Fibroblast of pulmonary artery (primary cell): Measurements from ENCODE around the gene DHPS.

Experiments used
- DNase-seq: peaks from one replicate; pipeline ENCODE4 v3.0.0-alpha.2; 2010; ENCODE audit warnings: low read depth
- H3K4me3 ChIP-seq: replicated peaks from 2 replicates; pipeline ENCODE4 v1.5.1; 2011; ENCODE audit warnings: low read depth, mild to moderate bottlenecking, control low read depth, low read length, moderate library complexity
- TF ChIP-seq, protein P1 (sequence below): IDR thresholded peaks from 2 replicates; pipeline ENCODE4 v1.5.1; 2011; ENCODE audit warnings: mild to moderate bottlenecking, control low read depth, low read length, inconsistent platforms; ENCODE audit errors: missing control alignments

The DHPS gene

DNA sequence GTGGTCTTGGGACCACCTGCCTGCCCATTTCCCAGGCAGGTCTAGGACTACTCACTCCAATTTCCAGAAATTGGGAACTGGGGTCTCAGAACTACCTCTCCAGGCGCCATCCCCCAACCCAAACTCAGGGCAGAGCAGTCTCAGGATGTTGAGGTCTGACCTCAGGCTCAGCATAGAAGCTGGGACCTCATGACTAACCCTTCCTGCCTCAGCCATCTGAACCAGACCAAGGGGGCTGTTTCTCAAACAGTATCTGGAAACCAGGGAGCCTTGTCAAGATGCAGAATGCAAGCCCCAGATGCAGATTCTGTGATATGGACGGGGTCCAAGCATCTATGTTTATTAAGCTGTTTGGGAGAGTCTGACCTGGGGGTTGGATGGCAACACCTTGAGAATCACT, 13.4 kb upstream of the DHPS start:
- TF ChIP-seq, protein P1, sequence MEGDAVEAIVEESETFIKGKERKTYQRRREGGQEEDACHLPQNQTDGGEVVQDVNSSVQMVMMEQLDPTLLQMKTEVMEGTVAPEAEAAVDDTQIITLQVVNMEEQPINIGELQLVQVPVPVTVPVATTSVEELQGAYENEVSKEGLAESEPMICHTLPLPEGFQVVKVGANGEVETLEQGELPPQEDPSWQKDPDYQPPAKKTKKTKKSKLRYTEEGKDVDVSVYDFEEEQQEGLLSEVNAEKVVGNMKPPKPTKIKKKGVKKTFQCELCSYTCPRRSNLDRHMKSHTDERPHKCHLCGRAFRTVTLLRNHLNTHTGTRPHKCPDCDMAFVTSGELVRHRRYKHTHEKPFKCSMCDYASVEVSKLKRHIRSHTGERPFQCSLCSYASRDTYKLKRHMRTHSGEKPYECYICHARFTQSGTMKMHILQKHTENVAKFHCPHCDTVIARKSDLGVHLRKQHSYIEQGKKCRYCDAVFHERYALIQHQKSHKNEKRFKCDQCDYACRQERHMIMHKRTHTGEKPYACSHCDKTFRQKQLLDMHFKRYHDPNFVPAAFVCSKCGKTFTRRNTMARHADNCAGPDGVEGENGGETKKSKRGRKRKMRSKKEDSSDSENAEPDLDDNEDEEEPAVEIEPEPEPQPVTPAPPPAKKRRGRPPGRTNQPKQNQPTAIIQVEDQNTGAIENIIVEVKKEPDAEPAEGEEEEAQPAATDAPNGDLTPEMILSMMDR, result no peak
- H3K4me3 ChIP-seq, result no peak overlapping the region
- no peak for DNase-seq

DNA sequence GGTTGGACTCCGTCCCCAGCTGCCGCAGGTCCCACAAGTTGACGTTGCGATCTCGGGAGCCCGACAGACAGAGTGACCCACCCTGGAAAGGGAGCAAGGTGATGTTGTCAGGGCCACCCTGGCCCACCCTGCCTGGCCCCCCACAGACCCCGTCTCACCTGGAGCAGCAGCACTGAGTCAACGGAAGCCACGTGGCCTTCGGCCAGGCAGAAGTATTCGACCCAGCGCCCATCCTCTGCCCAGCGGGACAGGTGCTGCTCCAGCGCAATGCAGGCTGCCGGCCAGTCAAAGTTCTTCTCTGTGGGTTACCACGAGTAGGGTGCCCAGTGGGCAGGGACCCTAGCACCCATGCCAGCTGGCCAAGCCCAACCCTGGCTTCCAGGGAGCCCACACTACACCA, 13.0 kb upstream of the DHPS start:
- H3K4me3 ChIP-seq, result no peak overlapping the region
- TF ChIP-seq, protein P1, result no peak
- DNase-seq, result no peak

DNA sequence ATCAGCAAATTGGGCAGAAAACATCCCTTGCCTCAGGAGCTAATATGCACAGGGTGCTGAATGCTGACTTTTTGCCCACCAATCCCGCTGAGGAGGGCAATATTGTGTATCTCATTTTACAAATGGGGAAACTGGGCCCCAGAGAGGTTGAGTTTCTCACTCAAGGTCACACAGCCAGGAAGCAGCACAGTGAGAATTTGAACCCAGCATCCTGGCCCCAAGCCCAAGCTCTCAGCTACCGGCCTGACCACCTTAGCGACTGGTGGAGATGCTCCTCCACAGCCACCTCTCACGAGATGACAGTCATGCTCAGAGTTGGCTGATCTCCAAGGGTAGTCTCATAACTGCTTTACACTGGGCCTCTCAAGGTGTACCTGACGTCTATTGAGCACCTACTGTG, 11.3 kb upstream of the DHPS start:
- TF ChIP-seq, protein P1, result no peak
- DNase-seq, result no peak
- H3K4me3 ChIP-seq, result no peak overlapping the region

DNA sequence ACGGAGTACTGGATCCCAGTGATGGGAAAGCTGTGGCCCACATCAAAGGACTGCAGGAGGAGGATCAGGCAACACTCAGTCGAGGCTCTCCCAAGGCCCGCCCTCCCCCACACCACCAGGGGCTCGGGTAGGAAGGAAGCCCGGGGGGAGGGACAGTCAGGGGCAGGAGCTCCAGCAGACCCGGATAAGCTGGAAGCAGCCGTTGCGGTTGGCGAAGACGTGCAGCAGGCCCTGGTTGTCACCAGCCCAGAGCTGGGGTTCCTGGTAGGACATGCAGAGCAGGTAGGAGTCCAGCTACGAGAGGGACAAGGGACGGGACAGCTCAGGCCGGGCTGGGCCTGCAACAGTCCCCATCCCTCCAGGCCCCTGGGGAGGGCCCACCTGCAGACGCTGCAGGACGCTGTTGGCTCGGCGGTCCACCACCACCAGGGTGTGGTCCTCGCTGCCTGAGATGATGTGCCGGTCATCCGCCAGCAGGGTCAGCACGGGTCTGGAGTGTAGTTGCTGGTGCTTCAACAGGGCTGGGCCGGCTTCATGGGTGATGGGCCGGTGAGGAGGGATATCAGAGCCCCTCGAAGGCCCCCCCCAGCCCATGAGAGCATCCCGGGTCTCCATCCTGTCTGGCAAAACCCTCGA, 8.0 kb upstream of the DHPS start:
- TF ChIP-seq, protein P1, result no peak
- no peak for DNase-seq
- no peak overlapping the region for H3K4me3 ChIP-seq

DNA sequence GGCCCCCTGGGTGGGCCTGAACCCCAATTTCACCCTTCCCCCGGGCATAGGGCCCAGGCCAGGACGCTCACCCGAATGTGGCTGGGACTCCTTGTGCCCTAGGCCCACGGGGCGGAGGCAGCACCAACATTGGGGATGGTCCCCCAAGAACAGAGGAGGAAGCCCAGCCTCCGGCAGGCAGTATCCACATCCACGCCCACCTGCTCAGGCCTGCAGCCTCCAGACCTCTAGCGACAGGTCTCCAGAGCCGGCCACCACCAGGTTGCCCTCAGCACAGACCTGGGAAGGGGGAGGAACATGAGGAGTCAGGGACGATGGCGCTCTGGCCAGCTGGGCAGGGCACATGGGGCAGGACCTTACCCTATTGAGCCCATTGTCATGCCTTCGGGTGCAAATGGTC, 7.3 kb upstream of the DHPS start:
- TF ChIP-seq, protein P1, result no peak
- H3K4me3 ChIP-seq, result no peak overlapping the region

DNA sequence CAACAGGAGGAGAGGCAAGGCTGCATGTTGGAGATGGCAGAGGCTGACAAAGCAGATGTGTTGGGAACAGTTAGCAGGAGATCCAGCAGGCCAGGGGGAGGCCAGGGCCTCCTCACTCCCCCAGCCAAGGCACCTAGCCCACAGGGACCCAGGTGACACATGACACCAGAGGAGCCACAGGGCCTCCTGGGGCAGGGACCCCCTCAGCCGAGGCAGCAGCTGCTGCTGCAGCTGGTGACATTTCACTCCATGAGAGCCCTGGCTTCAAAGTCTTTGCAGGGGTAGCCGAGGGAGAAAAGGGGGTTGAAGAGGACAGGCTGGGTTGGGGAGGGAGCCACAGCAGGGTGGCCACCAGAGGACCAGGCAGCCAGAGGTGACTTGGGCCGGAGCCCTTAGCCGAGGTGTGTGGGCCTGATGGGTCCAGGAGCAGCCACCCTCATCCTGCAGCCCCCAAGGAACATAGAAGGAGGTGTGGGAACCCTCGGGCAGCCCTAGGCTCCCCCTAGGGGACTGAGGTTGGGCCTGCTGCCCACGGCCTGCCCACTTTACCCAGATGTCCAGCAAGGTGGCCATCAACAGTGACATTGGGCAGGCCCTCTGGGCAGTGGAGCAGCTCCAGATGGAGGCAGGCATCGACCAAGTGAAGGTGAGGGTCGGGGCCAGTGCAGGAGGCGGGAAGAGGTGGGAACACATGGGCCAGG, 6.0 kb upstream of the DHPS start, which contains the start of gene GNG14:
Gene GNG14, plus strand, starts transcription at position 503 of the 701 bp plus-strand sequence. Its CDS starts 51 bp downstream, at position 554.
- H3K4me3 ChIP-seq, result no peak within 1 kb of the TSS
- TF ChIP-seq, protein P1, result no peak
- no peak for DNase-seq

More for the DNA sequence above, 7.3 kb upstream of the DHPS start:
- DNase-seq, result no peak
